Measurements from ENCODE around the gene ENTPD6.

DNA sequence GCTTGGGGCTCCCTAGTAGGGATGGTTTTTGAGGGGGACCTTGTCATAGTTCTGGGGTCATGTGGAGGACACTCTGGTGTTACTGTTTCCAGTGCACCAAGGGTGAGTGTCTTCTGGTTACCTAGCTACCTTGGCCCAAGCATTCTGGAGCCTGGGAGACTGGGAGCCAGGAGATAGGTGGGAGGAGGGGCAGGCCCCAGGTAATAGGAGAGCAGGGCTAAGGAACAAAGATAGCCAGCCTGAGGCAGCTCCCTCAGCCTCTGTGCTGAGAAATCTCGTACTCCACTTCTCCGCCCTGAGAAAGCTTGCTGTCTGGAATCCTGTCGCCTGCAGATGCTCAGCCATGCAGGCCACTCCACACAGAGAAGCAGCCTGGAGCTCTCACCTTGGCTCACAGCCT, 8.3 kb upstream of the ENTPD6 start:
- TF ChIP-seq, protein P1, sequence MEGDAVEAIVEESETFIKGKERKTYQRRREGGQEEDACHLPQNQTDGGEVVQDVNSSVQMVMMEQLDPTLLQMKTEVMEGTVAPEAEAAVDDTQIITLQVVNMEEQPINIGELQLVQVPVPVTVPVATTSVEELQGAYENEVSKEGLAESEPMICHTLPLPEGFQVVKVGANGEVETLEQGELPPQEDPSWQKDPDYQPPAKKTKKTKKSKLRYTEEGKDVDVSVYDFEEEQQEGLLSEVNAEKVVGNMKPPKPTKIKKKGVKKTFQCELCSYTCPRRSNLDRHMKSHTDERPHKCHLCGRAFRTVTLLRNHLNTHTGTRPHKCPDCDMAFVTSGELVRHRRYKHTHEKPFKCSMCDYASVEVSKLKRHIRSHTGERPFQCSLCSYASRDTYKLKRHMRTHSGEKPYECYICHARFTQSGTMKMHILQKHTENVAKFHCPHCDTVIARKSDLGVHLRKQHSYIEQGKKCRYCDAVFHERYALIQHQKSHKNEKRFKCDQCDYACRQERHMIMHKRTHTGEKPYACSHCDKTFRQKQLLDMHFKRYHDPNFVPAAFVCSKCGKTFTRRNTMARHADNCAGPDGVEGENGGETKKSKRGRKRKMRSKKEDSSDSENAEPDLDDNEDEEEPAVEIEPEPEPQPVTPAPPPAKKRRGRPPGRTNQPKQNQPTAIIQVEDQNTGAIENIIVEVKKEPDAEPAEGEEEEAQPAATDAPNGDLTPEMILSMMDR (IDR thresholded peaks at IDR 0.05; ENCODE audit: insufficient read depth, low read depth, low read length): no peak
- TF ChIP-seq EZH2 (IDR thresholded peaks at IDR 0.05; ENCODE audit: insufficient read depth, low read length): no peak
